Measurements from ENCODE around the gene RNF213.

RNF213 gene

DNA sequence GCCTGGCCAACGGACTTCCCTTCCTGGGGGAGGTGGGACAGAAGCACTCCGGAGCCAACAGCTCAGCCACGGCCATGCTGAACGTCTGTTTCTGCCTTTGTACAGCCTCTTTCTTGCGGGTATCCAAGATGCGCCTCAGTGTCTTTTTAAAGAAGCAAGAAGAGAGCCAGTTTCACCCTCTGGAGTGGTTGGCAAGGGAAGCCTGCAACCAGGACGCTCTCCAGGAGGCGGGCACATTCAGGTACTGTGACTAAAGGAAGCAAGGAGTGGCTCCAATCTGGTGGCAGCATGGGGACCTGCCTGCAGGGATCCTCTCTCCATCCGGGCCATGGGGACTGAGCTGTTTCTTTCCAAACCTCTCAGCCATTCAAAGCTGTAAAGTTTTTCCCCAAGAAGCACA, 93.7 kb downstream of the RNF213 start:
- no peak for DNase-seq

DNA sequence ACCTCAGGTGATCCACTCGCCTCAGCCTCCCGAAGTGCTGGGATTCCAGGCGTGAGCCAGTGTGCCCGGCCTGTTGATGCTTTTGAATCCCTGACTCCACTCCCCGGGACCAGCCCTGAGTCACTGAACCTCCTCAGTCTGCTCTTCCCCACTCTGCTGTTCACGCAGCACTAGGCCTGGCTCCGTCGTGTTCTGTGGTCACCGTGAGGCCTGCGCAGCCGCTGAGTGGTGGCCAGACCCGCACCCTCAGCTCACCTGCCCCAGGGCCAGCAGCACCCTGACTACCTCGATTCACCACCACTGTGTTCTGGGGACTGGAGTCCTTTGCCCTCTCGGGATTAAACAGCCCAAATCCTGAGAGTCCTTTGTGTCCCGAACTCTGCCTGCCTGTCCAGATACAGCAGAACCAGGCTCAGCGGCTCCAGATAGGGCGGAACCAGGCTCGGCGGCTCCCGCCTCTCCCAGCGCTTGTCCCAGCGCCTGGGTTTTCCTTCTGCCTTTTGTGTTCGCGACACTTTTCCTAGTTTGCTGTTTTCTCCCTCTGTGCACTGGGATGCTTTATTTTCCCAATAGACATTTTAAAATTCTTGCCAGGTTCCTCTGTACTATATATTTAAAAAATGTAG, 95.7 kb downstream of the RNF213 start:
- DNase-seq = no peak

DNA sequence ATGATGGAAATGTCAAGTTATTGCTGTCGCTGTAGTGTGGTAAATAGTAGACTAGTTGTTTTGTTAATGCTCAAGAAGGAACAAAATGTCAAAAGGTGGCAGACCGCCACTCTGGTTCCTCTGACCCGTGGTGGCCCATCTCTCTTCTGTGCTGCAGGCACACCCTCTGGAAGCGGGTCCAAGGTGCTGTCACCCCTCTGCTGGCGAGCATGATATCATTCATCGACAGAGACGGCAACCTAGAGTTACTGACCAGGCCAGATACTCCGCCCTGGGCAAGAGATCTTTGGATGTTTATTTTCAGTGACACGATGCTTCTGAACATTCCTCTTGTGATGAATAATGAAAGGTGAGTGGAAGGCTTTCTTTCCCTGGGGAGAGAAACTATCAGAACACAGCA, 97.5 kb downstream of the RNF213 start:
- no peak for DNase-seq

DNA sequence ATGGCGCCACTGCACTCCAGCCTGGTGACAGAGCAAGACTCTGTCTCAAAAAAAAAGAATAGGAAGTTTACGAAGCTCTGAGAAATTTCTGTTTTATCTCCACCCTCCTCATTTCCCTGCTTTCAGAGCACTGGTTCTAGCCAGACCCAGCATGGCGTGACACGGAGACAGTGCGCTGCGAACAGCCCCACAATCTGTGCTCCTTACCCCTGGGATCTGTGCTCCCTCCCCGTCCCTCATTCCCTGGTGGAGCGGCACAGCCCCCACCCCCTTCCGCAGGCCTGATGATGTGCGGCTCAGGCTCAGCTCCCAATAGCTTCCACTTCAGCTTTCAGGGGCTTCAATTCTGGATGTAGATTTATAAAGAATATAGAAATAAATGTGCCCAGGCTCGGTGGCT, 98.2 kb downstream of the RNF213 start:
- DNase-seq = no peak

DNA sequence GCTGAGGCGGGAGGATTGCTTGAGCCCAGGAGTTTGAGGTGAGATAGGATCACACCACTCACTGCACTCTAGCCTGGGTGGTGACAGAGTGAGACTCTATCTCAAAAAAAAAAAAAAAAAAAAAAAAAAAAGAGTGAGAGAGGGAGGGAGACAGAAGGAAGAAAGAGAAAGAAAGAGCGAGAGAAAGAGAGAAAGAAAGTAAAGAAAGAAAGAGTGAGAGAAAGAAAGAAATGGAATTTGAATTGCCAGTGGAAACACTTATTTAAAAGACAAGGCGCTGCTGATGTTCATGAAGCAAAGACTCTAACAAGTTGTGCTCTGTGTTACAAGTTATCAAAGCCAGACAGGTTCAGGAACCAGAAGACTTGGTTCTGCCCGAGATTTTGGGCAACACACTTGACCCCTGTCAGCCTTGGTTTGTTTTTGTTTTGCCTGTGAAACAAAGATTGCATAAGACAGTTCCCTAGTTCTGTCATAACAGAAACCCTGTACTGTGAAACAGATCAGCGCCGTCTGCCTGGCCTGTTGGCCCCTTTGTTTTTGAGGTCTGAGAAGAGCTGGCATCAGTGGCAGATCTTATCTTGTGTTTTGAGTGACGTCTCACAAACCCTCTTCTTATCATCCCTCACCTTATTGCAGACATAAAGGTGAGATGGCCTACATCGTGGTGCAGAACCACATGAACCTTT, 98.9 kb downstream of the RNF213 start:
- no peak for DNase-seq

DNA sequence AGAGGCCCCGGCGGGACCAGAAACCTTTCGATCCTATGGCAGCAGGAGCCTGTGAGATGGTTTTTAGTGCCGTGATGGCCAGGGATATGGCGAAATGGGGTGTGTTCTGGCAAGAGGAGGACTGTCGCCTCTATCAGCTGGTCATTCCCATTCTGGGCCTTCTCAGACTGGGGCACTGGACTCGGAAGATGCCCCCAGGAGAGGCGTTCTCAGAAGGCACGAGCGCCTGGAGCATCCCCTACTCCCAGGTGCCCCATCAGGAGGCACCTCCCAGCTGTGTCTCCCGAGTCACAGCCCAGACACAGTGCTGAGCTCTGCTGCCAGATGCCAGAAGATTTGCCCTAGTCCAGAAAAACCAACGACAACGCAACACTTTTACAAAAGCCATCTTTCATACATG, 99.7 kb downstream of the RNF213 start:
- DNase-seq = no peak

DNA sequence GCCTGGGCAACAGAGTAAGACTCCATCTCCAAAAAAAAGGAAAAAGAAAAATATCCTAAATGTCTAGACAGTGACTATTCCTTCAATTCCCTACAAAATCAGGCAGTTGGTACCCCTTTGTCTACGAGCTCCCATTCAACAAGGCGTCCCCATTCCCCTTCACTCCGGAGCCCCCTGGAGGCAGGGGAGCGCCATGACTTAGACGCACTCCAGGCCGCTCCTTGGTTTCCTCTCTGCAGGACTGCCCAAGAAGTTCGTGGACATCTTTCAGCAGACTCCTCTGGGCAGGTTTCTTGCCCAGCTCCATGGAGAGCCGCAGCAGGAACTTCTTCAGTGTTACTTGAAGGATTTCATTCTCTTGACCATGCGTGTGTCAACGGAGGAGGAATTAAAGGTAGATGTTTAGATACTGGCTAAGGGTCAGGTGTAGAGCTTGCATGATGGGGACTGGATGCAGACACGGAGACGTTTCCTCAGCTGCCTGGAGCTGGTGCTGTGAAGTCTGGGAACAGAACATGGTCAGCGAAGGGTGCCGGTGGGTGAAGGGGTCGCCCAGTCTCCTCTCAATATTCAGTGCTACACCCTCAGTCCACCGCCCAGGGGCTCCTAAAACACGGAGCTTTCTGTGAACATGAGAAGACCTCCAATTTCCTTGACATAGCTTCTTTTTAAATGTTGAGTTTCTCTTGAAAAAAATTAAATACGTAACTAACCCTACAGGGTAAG, 101.0 kb downstream of the RNF213 start:
- no peak for DNase-seq

DNA sequence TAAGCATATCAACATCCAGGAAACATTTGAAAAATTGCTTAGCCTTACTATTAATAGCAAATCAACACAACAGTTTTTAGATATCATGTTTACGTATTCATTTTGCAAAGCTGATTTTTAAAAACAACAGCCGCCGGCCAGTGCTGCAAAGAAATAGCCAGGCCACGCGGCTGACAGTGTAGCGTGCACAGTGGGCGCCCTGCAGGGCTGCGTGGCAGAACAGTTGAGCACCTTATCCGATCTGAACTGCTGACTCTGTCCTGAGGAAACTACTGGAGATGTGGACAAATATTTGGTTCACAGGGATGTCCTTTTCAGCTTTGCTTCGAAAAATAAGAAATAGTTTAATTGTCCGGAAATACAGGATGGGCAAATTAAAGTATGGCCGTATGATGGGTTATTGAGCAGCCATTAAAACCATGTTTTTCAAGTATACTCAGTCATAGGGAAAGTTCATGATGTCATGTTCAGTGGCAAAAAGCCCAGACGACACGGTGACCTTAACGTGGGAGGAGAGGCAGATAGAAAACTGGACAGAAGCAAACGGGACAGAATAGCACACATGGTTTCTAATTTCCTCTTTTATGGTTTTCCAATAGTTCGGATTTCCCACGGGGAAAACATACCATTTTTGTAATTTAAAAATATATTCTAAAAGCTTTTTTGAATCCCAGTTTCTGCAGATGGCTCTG, 101.9 kb downstream of the RNF213 start:
- DNase-seq = no peak

DNA sequence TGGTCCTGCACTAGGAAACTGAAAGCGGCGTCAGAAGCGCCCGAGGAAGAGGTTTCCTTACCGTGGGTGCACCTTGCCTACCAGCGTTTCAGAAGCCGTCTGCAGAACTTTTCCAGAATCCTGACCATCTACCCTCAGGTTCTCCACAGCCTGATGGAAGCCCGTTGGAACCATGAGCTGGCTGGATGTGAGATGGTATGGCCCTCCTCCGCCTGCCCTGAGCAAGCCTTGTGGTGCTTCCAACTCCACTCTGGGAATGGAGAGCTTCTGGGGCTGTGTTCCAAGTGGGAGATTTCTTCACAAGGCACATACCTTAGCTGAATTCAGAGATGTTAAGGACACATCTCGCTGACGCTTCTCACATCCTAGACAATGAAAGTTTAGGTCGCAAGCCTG, 102.5 kb downstream of the RNF213 start:
- no peak for DNase-seq

DNA sequence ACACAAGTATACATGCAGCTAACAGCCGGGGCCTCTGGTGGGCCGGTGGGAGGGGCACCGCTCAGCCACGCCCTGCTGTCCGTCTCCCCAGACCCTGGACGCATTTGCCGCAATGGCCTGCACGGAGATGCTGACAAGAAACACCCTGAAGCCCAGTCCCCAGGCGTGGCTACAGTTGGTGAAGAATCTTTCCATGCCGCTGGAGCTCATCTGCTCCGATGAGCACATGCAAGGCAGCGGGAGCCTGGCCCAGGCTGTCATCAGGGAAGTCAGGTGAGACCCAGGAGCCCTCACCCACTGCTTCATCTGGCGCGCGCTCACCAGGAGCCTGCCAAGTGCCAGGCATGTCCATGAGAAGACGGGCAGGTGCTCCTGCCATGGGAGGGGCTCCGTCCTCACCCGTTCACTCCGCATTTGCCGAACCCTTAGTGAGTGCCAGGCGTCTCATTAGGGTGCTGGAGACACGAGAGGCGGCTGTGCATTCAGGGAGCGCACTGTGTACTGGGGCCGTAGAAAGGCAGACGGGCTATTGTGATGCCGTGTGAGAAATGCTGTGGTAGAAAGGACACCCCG, 103.0 kb downstream of the RNF213 start:
- no peak for DNase-seq

DNA sequence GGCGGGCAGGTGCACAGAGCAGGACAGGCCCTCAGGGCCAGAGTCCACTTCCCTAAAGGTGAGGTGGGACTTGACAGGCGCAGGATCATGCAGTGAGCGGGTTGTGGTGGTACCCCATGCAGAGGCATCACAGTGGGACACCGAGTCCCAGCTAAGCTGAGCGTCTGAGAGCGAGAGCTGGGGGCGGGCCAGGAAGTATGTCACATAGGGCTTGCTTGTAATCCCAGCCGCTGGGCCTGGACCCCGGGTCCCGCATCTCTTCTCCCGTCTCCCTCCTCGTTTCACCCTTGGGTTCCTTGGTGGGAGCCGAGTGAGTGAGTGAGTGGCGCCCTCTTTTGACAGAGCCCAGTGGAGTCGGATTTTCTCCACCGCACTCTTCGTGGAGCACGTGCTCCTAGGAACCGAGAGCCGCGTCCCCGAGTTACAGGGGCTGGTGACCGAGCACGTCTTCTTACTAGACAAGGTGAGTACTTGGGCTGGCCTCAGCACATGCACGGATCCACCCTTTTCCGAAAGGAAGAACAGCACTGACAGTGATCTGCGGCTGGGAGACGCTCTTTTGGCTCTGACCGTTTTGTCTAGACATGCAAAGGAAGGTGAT, 103.5 kb downstream of the RNF213 start:
- DNase-seq = no peak

DNA sequence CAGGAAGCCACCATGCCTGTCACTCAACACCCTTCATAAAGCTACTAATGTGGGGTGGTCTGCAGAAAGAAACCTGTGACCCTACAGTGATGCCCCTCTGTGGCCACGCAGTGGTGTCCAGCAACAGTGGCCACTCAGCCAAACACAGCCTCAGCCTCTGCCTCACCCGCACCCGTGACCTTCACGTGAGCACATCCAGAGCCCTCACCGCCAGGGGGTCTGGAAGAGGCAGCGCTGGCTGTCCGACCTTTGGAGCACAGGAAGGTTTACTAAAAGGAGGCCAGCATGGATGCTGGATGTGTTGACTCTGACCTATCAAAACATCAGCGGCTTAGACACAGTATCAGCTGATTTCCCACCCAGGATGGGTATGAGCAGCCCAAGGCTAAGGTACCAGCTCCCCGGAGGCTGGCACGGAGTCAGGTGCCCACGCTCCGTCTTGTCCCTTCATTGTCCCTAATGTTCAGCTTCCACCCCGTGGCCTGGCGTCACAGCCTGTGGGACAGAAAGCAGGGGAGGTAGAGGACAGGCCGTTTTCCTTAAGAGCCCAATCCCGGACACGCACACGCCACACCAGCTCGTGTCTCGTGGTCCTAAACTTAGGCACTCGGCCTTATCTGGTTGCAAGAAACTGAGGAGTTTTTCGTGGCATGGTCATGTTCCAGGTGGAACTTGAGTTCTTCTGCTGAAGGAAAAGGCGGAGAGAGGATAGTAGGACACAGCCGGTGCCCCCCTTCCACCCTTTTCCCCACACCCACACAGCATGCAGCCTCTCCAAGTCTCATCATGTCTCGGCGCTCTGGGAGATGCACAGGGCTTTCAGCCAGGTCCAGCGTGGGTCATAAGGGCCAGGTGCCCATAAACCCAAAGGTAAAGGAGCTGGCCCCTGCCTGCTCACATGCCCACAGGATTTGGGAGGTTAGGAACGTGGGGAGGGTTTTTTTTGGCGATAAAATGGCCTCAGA, 104.6 kb downstream of the RNF213 start:
- no peak for DNase-seq

DNA sequence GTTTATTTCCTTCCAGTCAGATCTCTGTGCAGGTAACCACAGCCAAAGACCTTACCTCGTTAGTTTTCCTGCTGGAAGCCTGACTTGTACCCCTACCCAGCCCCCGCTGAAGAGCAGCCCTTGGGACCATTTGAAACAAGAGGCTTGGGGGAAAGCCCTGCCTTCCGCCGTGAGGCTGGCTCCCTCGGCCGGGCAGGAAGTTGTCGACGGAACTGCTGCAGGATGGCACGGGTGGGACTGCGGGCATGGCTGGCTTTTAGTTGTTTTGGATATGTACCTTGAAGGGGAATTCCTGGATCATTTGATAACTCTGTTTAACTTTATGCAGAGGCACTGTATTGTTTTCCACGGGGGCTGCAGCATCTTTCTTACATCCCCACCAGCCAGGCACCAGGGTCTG, 105.3 kb downstream of the RNF213 start:
- DNase-seq = no peak

DNA sequence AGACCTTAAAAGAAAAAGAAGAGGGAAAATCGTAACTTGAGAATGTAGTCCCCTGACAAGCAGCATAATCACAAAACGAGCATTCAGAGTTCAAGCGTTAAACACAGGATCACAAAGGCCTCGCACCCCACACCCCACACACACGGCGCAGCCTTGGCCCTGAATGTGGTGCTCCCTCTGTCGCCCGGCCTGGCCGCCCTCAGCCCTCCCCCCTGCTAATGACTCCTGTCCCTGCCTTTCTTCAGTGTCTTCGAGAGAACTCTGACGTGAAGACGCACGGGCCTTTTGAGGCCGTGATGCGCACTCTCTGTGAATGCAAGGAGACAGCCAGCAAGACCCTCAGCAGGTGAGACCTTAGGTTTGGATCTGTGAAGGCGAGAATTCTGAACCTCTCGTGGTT, 106.9 kb downstream of the RNF213 start:
- DNase-seq = no peak

DNA sequence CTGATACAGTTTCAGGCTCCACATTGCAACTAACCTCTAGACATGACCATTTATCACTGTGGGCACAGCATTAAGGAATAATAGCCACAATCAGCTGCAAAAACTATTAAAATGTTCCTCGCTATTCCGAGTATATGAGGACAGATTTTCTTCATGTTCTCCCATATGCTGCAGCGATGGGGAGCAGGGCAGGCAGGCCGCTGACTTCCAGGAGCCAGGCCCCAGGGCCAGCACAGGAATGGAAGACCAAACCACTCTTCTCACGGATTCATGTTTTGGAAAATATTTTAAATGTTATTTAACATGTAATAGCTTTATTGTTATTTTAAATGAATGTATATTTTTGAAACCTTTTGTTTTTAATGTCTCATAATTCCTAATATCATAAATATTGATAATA, 110.5 kb downstream of the RNF213 start:
- no peak for DNase-seq

DNA sequence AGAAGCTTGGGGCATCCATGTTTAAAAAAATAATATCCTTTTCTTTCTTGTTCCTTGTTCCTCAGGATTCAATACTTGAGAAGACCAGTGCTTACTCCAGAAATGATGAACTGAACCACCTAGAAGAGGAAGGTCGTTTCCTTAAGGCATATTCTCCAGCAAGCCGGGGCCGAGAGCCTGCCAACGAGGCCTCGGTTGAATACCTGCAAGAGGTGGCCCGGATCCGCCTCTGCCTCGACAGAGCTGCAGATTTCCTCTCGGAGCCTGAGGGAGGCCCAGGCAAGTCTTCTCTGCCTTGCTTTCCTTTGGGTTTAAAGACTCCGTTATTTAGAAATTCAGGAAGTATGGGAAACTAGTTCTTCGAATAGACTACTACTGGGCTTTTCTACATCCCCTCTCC, 111.8 kb downstream of the RNF213 start:
- DNase-seq = no peak

DNA sequence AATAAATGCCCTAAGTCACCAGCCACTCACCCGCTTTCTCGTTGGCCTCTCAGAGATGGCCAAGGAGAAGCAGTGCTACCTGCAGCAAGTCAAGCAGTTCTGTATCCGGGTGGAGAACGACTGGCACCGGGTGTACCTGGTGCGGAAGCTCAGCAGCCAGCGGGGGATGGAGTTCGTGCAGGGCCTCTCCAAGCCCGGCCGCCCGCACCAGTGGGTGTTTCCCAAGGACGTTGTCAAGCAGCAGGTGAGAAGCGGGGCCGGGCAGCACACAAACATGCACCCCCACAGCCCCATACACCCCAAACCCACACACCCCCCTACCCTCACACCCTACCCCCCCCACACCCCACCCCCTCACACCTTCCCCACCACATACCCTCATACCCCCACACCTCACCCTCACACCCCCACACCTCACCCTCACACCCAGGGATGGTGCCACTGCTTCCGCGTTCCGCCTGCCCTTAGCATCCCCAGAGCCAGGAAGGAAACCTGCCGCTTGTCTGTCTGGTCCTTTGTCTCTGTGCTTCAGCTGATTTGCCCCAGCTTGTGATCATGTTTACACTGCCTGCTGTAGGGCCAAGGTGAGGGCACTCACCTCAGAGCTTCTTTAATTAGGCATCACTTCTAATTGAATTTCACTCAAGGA, 112.4 kb downstream of the RNF213 start:
- no peak for DNase-seq

DNA sequence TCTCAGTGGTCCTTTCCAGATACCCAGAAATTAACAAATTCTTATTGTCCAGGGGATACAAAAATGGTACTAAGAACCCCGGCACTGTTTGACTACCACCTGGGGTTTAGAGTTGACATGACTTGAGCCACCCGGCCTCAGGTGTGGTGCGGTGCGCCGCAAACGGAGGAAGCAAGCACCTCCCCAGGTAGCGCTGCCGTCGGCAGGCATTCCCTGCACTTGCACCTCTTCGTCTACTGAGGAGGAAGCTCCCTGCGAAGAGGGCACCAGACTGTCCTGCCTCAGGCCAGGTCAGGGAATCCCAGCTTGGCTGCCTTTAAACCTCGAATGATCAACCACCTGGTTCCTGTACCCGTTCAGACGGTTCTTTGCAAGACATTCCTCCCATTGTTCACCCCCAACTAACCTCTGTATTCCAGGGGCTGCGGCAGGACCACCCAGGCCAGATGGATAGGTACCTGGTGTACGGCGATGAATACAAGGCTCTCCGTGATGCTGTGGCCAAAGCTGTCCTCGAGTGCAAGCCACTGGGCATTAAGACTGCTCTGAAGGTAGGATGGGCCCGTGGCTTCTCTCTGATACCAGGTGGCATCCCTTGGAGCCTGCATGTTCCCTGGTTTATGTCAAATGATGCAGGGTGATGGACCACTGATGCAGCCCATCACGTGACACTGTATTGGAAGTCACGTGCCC, 113.5 kb downstream of the RNF213 start:
- no peak for DNase-seq

DNA sequence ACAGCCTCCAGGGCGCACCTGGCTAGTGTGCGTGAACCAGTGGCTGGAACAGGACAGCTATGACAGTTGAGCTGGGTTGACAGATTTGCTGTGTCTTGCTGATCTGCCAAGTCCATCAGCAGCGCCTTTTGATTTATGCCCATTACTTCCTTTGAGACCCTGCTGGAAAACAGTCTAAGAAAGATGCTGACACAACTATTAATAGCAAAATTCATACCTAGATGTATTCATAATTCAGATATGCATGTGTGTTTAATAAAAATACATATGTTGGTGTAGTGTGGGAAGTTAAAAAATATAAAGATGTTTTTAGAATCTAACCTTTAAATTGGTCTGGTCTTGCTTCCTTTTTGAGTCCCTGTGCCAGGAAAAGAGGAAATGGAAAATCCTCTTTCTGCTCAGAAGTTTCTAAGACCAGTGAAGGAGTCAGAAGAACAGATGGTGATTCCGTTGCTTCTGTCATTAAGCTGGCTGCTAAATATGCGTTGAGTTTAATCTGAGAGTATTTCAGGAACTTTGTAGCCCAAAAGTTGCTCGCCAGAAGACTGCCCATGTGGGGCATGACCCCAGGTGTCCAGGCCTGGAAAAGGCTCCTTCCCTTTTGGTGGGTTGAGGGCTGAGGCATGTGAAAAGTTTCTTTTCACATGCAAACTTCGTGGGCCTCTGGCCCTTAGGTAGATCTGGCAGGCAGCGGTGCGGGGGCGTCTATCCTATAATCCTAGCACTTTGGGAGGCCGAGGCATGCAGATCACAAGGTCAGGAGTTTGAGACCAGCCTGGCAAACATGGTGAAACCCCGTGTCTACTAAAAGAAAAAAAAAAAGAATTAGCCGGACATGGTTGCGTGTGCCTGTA, 114.3 kb downstream of the RNF213 start:
- no peak for DNase-seq

DNA sequence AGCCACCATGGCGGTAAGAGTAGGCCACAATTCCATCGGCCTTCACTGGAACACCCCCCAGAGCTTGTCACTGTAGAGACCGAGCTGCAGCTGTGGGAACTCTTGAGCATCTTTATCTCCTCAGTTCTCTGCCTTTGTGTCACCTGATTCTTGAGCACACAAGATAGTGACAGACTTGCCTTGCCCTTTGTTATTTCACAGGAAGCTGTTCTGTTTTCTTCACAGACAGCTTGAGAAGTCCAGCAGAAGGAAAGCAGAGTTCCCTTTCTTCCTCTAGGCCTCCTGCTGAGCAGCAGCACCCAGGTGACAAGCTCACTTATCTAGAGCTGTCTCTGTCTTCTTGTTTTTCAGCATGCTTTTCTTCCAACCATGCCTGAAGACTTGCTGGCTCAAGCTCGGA, 115.9 kb downstream of the RNF213 start:
- DNase-seq = no peak

Measured in NCI-H2227 treated with DMSO at 0.1 percent for 48 hours (cell line).